ENCODE data around the gene SEZ6. TPM values are rescaled to one million over a fixed set of nuclear protein-coding genes. Genes with fewer than 3 reads are reported as not detected.
"Not testable (repeated sequence)": the region's sequence is repeated elsewhere in the genome, so short reads cannot be mapped to it uniquely, and the experiment has no call there.

Gene SEZ6
- total and polyA plus RNA-seq, 2 donors: 0.04 to 0.16 TPM

GRCh38 chr17:28948342-28948741 lies 57.5 kb downstream of the SEZ6 start:
- Histone ChIP-seq H3K27ac (ENCODE audit: low read depth) (no peak overlapping the region), H3K4me1 (ENCODE audit: insufficient read depth) (peaks cover 3% of the 10 kb centered on the region), H3K36me3 (ENCODE audit: insufficient read depth) (no peaks in the 10 kb centered on the region), H3K4me3 (ENCODE audit: low read depth, low read length) (peak overlapping the region; percentile 98)
- WGBS: 16% methylated on average over 4 of the region's 4 CpGs
- no peak for DNase-seq (ENCODE audit: extremely low spot score)

- WGBS: 41% methylated on average over 3 of the region's 3 CpGs
- Histone ChIP-seq H3K4me3 (ENCODE audit: low read depth, low read length) (no peak overlapping the region), H3K36me3 (ENCODE audit: insufficient read depth) (peaks cover 1% of the 10 kb centered on the region), H3K27ac (ENCODE audit: low read depth) (no peak overlapping the region), H3K4me1 (ENCODE audit: insufficient read depth) (peaks cover 3% of the 10 kb centered on the region)
- no peak for DNase-seq (ENCODE audit: extremely low spot score)
These were observed 58.2 kb downstream of the SEZ6 start for GRCh38 chr17:28947639-28948038.

- Histone ChIP-seq H3K27ac (ENCODE audit: low read depth) (no peak overlapping the region), H3K4me3 (ENCODE audit: low read depth, low read length) (no peak overlapping the region), H3K4me1 (ENCODE audit: insufficient read depth) (peaks cover 3% of the 10 kb centered on the region), H3K36me3 (ENCODE audit: insufficient read depth) (peaks cover 1% of the 10 kb centered on the region)
- 45% methylated on average over 4 of the region's 4 CpGs for WGBS
- DNase-seq (ENCODE audit: extremely low spot score): no peak
These were observed 59.6 kb downstream of the SEZ6 start for GRCh38 chr17:28946239-28946638.

- no peak overlapping the region for H3K4me3 ChIP-seq (ENCODE audit: low read depth, low read length)
- DNase-seq (ENCODE audit: extremely low spot score): no peak
- H3K27ac ChIP-seq (ENCODE audit: low read depth): no peak overlapping the region
- 30% methylated on average over 8 of the region's 8 CpGs for WGBS
- H3K36me3 ChIP-seq (ENCODE audit: insufficient read depth): peaks cover 1% of the 10 kb centered on the region
- peaks cover 3% of the 10 kb centered on the region for H3K4me1 ChIP-seq (ENCODE audit: insufficient read depth)
These were observed 60.7 kb downstream of the SEZ6 start for GRCh38 chr17:28944862-28945741.

GRCh38 chr17:28944343-28944742 lies 61.5 kb downstream of the SEZ6 start:
- no peak overlapping the region for H3K4me3 ChIP-seq (ENCODE audit: low read depth, low read length)
- no peak overlapping the region for H3K27ac ChIP-seq (ENCODE audit: low read depth)
- H3K36me3 ChIP-seq (ENCODE audit: insufficient read depth): peaks cover 1% of the 10 kb centered on the region
- H3K4me1 ChIP-seq (ENCODE audit: insufficient read depth): peaks cover 3% of the 10 kb centered on the region
- 85% methylated on average over 4 of the region's 4 CpGs for WGBS
- no peak for DNase-seq (ENCODE audit: extremely low spot score)

- 91% methylated on average over 2 of the region's 2 CpGs for WGBS
- DNase-seq (ENCODE audit: extremely low spot score): no peak
- Histone ChIP-seq H3K27ac (ENCODE audit: low read depth) (no peak overlapping the region), H3K4me1 (ENCODE audit: insufficient read depth) (peaks cover 3% of the 10 kb centered on the region), H3K36me3 (ENCODE audit: insufficient read depth) (peaks cover 1% of the 10 kb centered on the region), H3K4me3 (ENCODE audit: low read depth, low read length) (no peak overlapping the region)
These were observed 62.9 kb downstream of the SEZ6 start for GRCh38 chr17:28942925-28943324.

GRCh38 chr17:28941251-28941650 lies 64.6 kb downstream of the SEZ6 start:
- no peak for DNase-seq (ENCODE audit: extremely low spot score)
- Histone ChIP-seq H3K27ac (ENCODE audit: low read depth) (no peak overlapping the region), H3K4me1 (ENCODE audit: insufficient read depth) (peaks cover 1% of the 10 kb centered on the region), H3K36me3 (ENCODE audit: insufficient read depth) (peaks cover 1% of the 10 kb centered on the region), H3K4me3 (ENCODE audit: low read depth, low read length) (no peak overlapping the region)
- WGBS: 27% methylated on average over 1 of the region's 1 CpG

- no peak overlapping the region for H3K4me3 ChIP-seq (ENCODE audit: low read depth, low read length)
- 70% methylated on average over 3 of the region's 3 CpGs for WGBS
- H3K36me3 ChIP-seq (ENCODE audit: insufficient read depth): peaks cover 1% of the 10 kb centered on the region
- no peak overlapping the region for H3K27ac ChIP-seq (ENCODE audit: low read depth)
- no peaks in the 10 kb centered on the region for H3K4me1 ChIP-seq (ENCODE audit: insufficient read depth)
- no peak for DNase-seq (ENCODE audit: extremely low spot score)
These were observed 65.2 kb downstream of the SEZ6 start for GRCh38 chr17:28940675-28941074.

GRCh38 chr17:28940142-28940541 lies 65.7 kb downstream of the SEZ6 start:
- no peak overlapping the region for H3K4me3 ChIP-seq (ENCODE audit: low read depth, low read length)
- DNase-seq (ENCODE audit: extremely low spot score): no peak
- H3K36me3 ChIP-seq (ENCODE audit: insufficient read depth): peaks cover 1% of the 10 kb centered on the region
- WGBS: 63% methylated on average over 3 of the region's 3 CpGs
- H3K4me1 ChIP-seq (ENCODE audit: insufficient read depth): no peaks in the 10 kb centered on the region
- H3K27ac ChIP-seq (ENCODE audit: low read depth): no peak overlapping the region

- Histone ChIP-seq H3K36me3 (ENCODE audit: insufficient read depth) (peaks cover 1% of the 10 kb centered on the region), H3K27ac (ENCODE audit: low read depth) (no peak overlapping the region), H3K4me3 (ENCODE audit: low read depth, low read length) (no peak overlapping the region), H3K4me1 (ENCODE audit: insufficient read depth) (no peaks in the 10 kb centered on the region)
- no peak for DNase-seq (ENCODE audit: extremely low spot score)
These were observed 67.3 kb downstream of the SEZ6 start for GRCh38 chr17:28938552-28938951.

GRCh38 chr17:28937044-28937729 lies 68.6 kb downstream of the SEZ6 start:
- Histone ChIP-seq H3K4me1 (ENCODE audit: insufficient read depth) (no peaks in the 10 kb centered on the region), H3K36me3 (ENCODE audit: insufficient read depth) (no peaks in the 10 kb centered on the region), H3K27ac (ENCODE audit: low read depth) (no peak overlapping the region), H3K4me3 (ENCODE audit: low read depth, low read length) (no peak overlapping the region)
- WGBS: 80% methylated on average over 5 of the region's 5 CpGs
- DNase-seq (ENCODE audit: extremely low spot score): no peak

GRCh38 chr17:28935744-28936460 lies 69.9 kb downstream of the SEZ6 start:
- DNase-seq (ENCODE audit: extremely low spot score): no peak
- no peak overlapping the region for H3K27ac ChIP-seq (ENCODE audit: low read depth)
- no peaks in the 10 kb centered on the region for H3K36me3 ChIP-seq (ENCODE audit: insufficient read depth)
- no peak overlapping the region for H3K4me3 ChIP-seq (ENCODE audit: low read depth, low read length)
- whole genome bisulfite sequencing: 89% methylated on average over 8 of the region's 8 CpGs
- H3K4me1 ChIP-seq (ENCODE audit: insufficient read depth): no peaks in the 10 kb centered on the region

GRCh38 chr17:28934508-28934907 lies 71.3 kb downstream of the SEZ6 start:
- H3K27ac ChIP-seq (ENCODE audit: low read depth); H3K36me3 ChIP-seq (ENCODE audit: insufficient read depth); H3K4me1 ChIP-seq (ENCODE audit: insufficient read depth); H3K4me3 ChIP-seq (ENCODE audit: low read depth, low read length); DNase-seq (ENCODE audit: extremely low spot score): not testable (repeated sequence)
- 95% methylated on average over 8 of the region's 8 CpGs for WGBS

All from urinary bladder (tissue), 4 donors.